HG03025 (cell line): ENCODE results near the gene PPP1R15A.
"Not testable (repeated sequence)": the region's sequence is repeated elsewhere in the genome, so short reads cannot be mapped to it uniquely, and the experiment has no call there.

Source experiments
- ATAC-seq: cut with Tn5 transposase; IDR thresholded peaks from one replicate; pipeline ENCODE4 v1.9.1; 2021; ENCODE audit warnings: mild to moderate bottlenecking, moderate library complexity; ENCODE audit not compliant: unreplicated experiment, low FRiP score

PPP1R15A gene

DNA sequence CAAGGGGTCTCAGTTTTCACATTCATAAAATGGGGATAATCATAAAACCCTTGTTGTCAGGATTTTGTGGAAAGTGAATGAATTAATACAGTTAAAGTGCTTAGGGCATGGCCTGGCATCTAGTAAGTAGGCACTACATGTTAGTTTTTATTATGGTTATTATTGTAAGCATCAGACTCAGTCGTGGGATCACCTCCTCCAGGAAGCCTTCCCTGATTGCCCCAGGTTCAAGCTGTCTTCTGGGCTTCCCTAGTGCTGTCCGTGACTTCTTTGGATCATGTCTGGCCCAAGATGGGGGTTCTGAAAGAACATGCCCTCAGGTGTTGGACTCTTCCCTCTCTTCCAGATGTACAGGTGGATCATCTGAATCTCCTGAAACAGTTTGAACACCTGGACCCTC, 38.6 kb downstream of the PPP1R15A start:
- no peak for ATAC-seq

GRCh38 chr19:48913114-48913889, 41.1 kb downstream of the PPP1R15A start:
- ATAC-seq: no peak

DNA sequence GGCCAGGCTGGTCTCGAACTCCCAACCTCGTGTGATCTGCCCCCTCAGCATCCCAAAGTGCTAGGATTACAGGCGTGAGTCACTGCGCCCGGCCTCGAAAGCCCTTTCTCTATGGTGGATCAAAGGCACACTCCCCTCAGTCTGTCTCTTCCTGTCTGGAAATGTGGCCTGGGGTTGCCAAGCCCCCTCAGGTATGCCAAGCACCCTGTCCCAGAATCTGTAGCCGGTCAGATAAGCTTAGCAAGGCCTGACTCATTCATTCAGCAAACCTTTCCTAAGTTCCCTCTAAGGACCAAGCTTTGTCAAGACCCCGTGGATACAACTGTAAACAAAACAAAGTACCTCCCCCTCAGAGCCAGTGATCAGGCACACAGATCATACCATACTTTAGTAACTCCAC, 42.0 kb downstream of the PPP1R15A start:
- ATAC-seq: no peak

- ATAC-seq: no peak
These were observed 43.5 kb downstream of the PPP1R15A start for GRCh38 chr19:48915757-48916156.

DNA sequence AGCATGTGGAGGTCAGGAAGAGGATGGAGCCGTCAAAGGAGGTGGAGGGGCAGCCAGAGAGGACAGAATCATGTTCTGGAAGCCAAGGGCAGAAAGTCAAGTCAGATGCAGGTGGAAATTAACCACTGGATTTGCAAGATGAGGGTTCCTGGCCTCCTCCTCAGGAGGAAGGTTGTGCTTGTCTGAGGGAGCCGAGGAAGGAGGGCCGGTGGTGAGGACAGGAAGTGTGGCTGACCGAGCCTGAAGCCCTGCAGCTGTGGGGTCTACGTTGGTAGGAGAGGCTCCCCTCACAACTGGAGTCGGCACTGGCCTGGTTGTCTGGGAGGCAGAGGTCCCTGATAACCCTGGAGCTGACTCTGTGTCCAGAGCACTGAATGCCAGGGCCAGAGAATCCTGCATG, 45.9 kb downstream of the PPP1R15A start:
- ATAC-seq: no peak

- ATAC-seq: no peak
These were observed 46.6 kb downstream of the PPP1R15A start for GRCh38 chr19:48918801-48919247.

GRCh38 chr19:48919271-48919670, 47.0 kb downstream of the PPP1R15A start:
- ATAC-seq: not testable (repeated sequence)

GRCh38 chr19:48920949-48921348, 48.7 kb downstream of the PPP1R15A start:
- ATAC-seq: no peak

GRCh38 chr19:48921721-48922500, 49.7 kb downstream of the PPP1R15A start:
- ATAC-seq: no peak

DNA sequence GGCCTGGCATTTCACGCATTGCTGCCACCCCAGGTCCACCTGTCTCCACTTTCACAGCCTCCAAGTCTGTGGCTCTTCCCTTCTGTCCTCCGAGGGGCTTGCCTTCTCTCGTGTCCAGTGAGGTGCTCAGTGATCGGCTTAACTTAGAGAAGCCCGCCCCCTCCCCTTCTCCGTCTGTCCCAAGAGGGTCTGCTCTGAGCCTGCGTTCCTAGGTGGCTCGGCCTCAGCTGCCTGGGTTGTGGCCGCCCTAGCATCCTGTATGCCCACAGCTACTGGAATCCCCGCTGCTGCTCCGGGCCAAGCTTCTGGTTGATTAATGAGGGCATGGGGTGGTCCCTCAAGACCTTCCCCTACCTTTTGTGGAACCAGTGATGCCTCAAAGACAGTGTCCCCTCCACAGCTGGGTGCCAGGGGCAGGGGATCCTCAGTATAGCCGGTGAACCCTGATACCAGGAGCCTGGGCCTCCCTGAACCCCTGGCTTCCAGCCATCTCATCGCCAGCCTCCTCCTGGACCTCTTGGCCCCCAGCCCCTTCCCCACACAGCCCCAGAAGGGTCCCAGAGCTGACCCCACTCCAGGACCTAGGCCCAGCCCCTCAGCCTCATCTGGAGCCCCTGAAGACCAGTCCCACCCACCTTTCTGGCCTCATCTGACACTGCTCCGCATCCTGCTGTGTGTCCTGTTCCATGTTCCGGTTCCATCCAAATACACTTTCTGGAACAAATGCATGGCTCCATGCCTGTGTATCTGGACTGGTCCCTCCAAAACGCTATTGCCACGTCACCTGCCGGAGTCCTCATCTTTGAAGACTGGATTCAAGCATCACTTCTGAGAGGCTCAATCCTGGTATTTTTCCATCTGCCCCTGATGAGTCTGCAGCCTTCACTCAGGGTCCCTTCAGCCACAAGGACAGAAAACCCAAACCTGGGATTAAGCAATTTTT, 50.6 kb downstream of the PPP1R15A start:
- ATAC-seq: no peak

GRCh38 chr19:48925240-48925843, 53.1 kb downstream of the PPP1R15A start:
- ATAC-seq: no peak
